NCI-H526 treated with DMSO at 0.1 percent for 48 hours (cell line): ENCODE measurements around the gene SPSB1.

Experiments used
- DNase-seq: peaks from one replicate; lab custom pipeline; 2025; lab: John Stamatoyannopoulos, UW

SPSB1 gene

DNA sequence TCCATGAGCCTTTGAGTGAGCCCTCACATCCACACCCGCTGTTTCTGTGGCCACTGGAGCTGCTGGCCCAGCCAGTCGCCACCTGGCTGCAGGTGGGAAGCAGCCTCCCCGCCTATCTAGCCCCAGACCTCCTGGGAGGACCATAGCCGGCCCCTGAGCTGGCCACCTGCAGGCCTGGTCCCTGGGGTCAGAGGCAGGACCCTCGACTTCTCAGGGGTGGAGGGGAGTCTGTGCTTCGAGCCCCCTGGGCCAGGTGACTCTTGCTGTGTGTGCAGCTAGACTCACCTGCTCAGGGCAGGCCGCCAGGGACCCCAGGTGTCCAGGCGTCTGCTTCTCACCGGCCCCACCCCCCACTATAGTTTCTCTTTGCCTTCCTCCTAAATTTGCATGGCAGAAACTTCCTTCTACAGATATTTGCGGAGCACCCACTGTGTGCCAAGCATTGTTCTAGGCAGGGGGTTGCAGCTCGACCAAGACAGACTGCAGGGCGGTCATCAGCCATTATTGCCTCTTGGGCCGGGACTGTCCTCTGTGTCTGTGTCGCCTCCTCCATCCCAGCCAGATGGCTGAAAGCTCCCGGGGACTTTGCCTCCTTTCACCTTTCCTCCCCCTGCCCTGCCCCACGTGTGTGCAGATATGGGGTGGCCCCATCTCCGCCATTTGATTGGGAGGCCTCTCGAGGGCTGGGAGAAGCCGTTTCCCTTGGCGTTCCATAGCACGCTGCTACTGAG is 27.3 kb downstream of the SPSB1 start:
- DNase-seq, result no peak

GRCh38 chr1:9320520-9321479 is 28.1 kb downstream of the SPSB1 start:
- no peak for DNase-seq

DNA sequence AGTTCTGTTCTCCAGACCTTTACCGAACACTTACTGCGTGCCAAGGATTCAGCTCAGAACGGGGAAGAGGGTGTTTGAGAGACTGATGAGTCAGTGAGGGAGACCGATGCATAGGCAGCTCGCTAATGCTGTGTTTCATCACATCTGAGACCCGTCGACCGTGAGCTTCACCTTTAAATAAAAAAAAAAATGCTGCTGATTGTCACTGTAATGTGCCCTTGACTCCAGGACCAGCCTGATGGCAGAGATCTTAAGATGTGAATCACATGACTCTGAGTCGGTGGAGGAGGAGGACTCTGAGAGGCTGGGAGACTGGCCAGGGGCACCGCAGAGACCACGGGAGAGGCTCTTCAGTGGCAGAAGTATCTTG is 28.8 kb downstream of the SPSB1 start:
- no peak for DNase-seq

DNA sequence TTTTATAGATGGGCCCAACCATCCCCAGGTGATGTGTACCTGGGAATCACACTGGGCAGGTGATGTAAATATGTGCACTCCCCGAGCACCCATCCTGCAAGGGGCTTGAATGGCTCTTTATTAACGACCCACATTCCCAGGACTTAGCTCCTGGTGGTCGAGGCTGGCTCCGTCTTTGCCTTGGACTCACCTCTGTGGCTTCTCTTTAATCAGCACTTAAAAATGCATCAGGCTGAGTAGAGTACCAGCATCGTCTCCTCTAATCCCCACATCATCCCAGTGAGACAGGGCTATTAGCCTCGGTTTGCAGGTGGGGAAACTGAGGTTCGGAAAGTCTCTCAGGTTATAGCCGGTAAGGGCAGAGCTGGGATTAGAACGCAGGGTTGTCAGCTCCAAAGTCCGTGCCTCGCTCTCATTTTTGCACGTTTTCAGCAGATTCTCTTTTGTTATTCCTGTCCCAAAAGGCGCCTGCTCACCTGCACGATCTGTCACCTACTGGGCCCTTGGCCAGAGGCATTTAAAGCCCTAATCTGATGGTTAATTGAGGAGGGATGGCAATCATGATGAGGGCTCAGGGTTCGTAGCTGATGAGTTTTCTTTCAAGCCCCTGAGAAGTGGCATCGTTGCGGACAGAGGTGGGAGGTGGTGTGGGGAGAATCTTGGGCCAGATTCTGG is 29.4 kb downstream of the SPSB1 start:
- no peak for DNase-seq

DNA sequence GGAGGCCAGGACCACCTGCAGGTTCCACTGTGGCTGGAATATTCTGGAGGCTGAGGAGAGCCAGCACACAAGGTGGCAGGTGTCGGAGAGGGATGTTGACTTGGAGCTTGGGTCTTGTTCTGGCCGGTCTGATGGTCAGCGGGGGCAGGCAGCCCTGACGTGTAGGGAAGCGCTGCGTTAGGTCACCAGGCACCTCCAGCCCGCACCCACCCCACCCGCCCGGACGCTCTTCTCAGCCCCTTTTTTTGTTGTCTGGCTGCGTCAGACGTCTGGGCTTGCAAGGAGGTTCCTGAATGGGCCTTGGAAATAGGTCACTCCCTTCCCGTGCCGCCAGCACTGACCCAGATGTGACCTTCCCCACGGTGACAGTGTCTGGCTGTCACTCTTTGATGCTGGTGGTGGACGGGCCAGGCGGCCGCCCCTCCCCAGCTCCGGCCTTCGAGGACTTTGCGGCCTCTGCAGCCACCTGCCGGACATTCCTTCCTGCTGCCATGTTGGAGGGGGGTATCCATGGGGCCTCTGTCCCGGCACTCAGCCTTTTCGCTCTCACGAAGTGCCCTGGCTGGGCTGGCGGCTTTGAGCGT is 30.1 kb downstream of the SPSB1 start:
- no peak for DNase-seq

GRCh38 chr1:9324246-9325096 is 31.8 kb downstream of the SPSB1 start:
- no peak for DNase-seq

DNA sequence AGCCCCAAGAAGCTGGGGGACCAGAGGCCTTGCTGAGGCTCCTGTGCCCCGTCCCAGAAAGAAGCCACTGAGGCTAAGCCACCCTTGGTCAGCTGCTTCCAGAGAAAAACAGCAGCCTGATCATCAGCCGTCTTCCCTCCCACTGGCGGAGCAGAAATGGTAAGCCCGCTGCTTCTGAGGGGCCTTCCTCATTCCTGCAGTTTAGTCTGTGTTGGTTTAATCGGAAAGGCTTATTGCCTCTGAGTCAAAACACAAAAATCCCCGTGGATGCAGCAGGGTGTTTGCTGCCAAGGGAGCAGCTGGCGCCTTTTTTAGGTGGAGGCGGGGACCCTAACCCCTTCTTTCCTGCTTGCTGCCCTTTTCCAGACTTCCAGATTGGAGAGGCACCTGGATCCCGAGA is 33.9 kb downstream of the SPSB1 start:
- DNase-seq, result no peak

- DNase-seq, result no peak
Measured at GRCh38 chr1:9328201-9328600, 35.5 kb downstream of the SPSB1 start.

- DNase-seq, result no peak
Measured at GRCh38 chr1:9328715-9329114, 36.0 kb downstream of the SPSB1 start.

DNA sequence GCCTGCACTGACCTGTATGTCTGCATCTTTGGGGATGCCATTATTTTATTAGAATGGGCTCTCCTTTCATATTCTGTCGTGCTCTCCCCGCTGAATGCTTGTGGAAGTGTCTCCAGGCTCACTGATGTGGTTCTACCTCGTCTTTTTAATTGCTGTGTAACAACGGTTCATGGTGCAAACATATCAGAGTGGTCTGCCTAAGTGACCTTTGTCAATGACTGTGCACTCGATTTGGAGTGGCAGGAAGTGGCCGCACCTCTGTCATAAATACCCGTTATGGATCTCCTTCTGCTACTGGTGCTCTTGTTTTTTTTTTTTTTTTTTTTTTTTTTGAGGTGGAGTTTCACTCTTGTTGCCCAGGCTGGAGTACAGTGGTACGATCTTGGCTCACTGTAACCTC is 38.3 kb downstream of the SPSB1 start:
- DNase-seq, result no peak

GRCh38 chr1:9331558-9332346 is 39.1 kb downstream of the SPSB1 start:
- DNase-seq, result no peak

DNA sequence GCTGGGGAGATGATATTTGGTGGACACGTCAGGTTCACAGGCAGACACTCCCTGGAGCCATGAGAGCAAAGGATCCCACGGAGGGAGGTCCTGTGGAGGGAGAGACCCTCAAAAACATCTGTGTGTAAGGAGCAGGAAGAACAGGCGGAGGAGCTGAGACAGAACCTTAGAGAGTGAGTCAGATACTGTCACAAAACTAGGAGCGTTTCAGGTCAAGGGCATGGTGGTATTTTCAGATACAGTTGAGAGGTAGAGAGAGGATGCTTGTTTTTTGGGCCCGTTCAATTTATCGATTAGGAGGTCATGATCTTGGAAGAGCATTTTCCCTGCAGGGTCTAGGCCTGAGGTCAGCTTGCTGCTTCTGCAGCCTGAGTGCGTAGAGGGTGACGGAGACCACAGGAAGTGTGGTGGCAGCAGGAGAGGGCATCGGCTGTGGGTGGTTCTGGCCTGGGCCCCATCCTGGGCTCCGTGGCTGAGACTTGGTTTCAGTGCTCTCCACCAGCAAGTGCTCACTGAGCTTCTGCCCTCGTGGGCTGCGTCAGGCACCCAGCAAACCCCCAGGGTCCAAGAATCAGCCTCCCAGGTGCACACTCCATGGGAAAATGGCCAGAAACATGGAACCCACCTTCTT is 39.9 kb downstream of the SPSB1 start:
- no peak for DNase-seq

- no peak for DNase-seq
Measured at GRCh38 chr1:9338397-9339246, 45.9 kb downstream of the SPSB1 start.

DNA sequence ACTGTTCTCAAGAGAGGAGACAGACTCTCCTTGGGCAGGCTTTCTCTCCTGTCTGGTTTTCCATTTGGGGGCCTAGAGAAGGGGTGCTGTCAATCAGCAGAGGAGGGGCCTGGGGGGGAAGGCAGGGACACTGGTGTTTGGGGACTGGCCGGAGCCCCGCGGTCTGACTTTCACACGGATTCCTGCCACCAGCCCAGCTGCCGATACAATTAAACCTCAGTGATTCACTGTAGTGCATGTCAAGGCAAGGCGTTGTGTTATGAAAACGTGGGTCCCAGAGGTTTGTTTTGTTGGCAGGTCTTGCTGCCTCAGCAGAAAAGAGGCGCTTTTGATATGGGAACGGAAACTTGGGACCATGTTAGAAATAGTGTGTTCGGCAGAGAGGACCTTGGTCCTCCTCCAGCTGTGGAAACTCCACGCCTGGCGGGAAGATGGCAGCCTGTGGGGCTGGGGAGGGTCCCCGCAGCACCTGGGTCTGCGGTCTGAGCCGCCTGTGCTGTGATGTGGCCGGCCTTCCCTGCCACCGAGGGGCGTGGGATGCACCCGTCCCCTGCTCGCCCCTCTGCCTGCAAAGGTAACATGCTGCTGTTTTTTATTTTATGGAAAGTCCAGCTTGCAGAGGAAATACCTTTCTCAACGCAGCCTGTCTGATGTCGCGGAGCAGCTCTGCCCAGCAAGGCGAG is 47.6 kb downstream of the SPSB1 start:
- no peak for DNase-seq

DNA sequence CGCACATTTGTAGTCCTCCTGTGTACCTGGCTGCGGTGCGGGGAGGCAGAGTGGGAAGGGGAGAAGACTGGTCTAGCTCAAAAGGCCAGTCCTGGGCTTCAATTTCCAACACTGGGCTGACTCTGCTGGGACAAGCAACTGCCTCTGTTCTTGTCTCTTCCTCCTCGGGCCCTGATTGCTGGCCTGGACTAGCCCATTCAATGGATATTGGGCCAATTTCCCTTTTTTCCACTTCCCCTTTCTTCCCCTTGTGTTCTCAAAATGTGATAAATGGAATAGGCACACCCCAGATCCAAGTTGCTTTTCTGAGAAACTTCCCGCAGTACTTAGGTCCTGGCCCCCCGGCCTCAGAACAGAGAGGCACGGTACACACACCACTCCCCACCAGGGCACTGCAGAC is 48.2 kb downstream of the SPSB1 start:
- no peak for DNase-seq

DNA sequence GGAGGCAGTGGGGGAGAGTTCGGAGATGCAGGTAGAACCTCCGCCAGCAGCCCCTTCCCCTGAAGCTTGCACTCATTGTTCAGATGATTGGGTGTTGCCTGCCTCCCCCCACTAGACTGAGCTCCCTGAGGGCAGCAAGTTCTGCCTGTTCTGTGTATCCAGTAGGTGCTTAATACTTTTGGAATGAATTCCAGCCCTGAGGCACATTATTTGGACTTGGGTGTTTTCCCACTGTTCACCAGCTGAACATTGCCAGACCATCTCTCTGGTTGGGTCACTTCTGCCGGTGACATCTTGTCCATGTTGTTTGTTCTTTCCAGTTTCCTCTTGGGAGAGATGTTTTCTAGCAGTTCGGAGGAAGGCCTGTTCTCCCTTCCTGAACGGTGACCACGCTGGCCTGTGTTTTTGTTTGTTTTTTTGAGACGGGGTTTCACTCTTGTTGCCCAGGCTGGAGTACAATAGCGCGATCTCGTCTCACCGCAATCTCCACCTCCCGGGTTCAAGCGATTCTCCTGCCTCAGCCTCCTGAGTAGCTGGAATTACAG is 48.7 kb downstream of the SPSB1 start:
- no peak for DNase-seq

DNA sequence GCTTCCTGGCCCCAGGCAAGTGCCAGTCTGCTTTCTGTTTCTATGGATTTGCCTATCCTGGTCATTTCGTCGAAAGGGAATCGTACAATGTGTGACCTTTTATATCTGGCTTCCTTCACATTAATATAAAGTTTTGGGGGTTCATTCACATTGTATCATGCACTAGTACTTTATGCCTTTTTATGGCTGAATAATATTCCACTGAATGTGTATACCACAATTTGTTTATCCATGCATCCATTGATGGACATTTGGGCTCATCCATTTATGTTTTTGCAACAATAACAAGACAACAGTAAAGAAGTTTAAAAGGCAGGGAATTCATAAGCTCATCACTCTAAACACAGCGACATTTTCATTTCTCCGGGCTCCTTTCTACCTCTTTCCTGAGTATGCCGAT is 50.6 kb downstream of the SPSB1 start:
- no peak for DNase-seq
